ENCODE measurements around the gene ARHGEF39. TPM values are rescaled to one million over a fixed set of nuclear protein-coding genes. Genes with fewer than 3 reads are reported as not detected.
A peak's percentile ranks its signal among the peaks of the same experiment; 100 is the strongest.
"Not testable (repeated sequence)": the region's sequence is repeated elsewhere in the genome, so short reads cannot be mapped to it uniquely, and the experiment has no call there.

The ARHGEF39 gene
- polyA plus RNA-seq, 4 donors = 0.54 to 8.7 (median 3.3) TPM

- H3K36me3 ChIP-seq (ENCODE audit: control insufficient read depth in 3 of 3, insufficient read depth in 2 of 3, low read depth in 1 of 3, low read length in 3 of 3) = no peaks in the 10 kb centered on the region
- whole genome bisulfite sequencing, 3 donors = 80 to 89% (median 82%) methylated on average over 17 of the region's 17 CpGs
- H3K4me3 ChIP-seq (ENCODE audit: low read depth in 1 of 3, low read length in 3 of 3) = no peak overlapping the region
- FAIRE-seq (no peak), DNase-seq (peak in 1 of 2 donors; percentile 65)
- H3K27me3 ChIP-seq (ENCODE audit: control insufficient read depth in 3 of 3, insufficient read depth in 3 of 3, low read length in 3 of 3) = peaks cover 0 to 23% (median 0%) of the 10 kb centered on the region in 3 donors
- peaks cover 0 to 12% (median 0%) of the 10 kb centered on the region in 3 donors for H3K4me1 ChIP-seq (ENCODE audit: control insufficient read depth in 3 of 3, insufficient read depth in 2 of 3, low read depth in 1 of 3, low read length in 2 of 3)
- no peaks in the 10 kb centered on the region for H3K9me3 ChIP-seq (ENCODE audit: control insufficient read depth in 2 of 2, insufficient read depth in 1 of 2, low read depth in 1 of 2, low read length in 1 of 2)
- H3K27ac ChIP-seq (ENCODE audit: low read depth in 1 of 3, low read length in 2 of 3) = peak overlapping the region in 2 of 3 donors; percentile 6 to 74
Observed at GRCh38 chr9:35618854-35619799, 45.9 kb downstream of the ARHGEF39 start.

DNA sequence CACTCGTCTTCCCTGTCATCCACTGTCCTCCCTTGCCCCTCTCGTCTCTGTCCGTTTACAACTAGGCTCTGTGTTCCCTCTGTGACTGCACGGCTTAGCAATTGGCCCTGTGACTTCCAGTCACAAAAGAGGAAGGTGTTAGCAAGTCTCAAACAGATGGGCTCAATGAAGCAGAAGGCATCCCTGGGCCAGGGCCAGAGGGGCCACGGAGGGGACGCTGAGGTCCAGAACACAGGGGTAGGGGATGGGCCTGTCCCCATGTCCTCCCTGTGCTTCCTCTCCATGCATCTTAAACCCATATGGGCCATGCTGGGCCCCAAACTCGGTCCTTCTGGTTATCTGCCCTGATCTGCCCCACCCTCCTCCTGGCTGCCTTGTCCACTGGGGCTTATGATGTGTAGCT is 46.7 kb downstream of the ARHGEF39 start, which contains the start of gene CD72:
Gene CD72, minus strand, starts transcription at position 89 of the 403 bp plus-strand sequence. CDS start 110 bp downstream, outside the sequence.
- 70 to 81% (median 78%) methylated on average over 7 of the region's 7 CpGs for WGBS, 3 donors
- no peaks in the 10 kb centered on the region for H3K9me3 ChIP-seq (ENCODE audit: control insufficient read depth in 2 of 2, insufficient read depth in 1 of 2, low read depth in 1 of 2, low read length in 1 of 2)
- H3K4me1 ChIP-seq (ENCODE audit: control insufficient read depth in 3 of 3, insufficient read depth in 2 of 3, low read depth in 1 of 3, low read length in 2 of 3) = peaks cover 0 to 11% (median 0%) of the 10 kb centered on the region in 3 donors
- FAIRE-seq = no peak
- DNase-seq = no peak
- peak within 1 kb of the TSS in 2 of 3 donors; percentile 61 to 74 for H3K27ac ChIP-seq (ENCODE audit: low read depth in 1 of 3, low read length in 2 of 3)
- peak within 1 kb of the TSS; percentile 30 to 41 (median 36) for H3K4me3 ChIP-seq (ENCODE audit: low read depth in 1 of 3, low read length in 3 of 3)
- H3K36me3 ChIP-seq (ENCODE audit: control insufficient read depth in 3 of 3, insufficient read depth in 2 of 3, low read depth in 1 of 3, low read length in 3 of 3) = no peaks in the 10 kb centered on the region
- H3K27me3 ChIP-seq (ENCODE audit: control insufficient read depth in 3 of 3, insufficient read depth in 3 of 3, low read length in 3 of 3) = peaks cover 0 to 23% (median 0%) of the 10 kb centered on the region in 3 donors

DNA sequence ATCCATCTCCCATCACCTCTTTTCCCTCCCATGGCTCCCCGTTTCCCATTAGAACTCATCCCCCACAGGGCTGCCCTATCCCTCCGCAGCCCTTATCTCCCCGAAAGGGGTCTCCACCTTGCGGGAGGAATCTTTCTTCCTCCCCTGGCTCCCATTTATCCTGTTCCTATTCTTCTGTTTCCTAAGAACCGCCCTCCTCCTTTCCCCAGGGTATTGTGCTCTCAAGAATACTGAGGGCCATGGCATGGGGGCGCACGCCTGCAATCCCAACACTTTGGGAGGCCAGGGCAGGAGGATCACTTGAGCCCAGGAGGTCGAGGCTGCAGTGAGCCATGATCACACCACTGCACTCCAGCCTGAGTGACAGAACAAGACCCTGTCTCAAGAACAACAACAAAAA is 47.4 kb downstream of the ARHGEF39 start:
- no peak for FAIRE-seq
- H3K9me3 ChIP-seq (ENCODE audit: control insufficient read depth in 2 of 2, insufficient read depth in 1 of 2, low read depth in 1 of 2, low read length in 1 of 2) = no peaks in the 10 kb centered on the region
- no peak for DNase-seq
- H3K4me3 ChIP-seq (ENCODE audit: low read depth in 1 of 3, low read length in 3 of 3) = peak overlapping the region; percentile 30 to 41 (median 36)
- WGBS, 3 donors = 69 to 76% (median 71%) methylated on average over 8 of the region's 8 CpGs
- peak overlapping the region in 1 of 3 donors; percentile 74 for H3K27ac ChIP-seq (ENCODE audit: low read depth in 1 of 3, low read length in 2 of 3)
- peaks cover 0 to 11% (median 0%) of the 10 kb centered on the region in 3 donors for H3K4me1 ChIP-seq (ENCODE audit: control insufficient read depth in 3 of 3, insufficient read depth in 2 of 3, low read depth in 1 of 3, low read length in 2 of 3)
- peaks cover 0 to 23% (median 0%) of the 10 kb centered on the region in 3 donors for H3K27me3 ChIP-seq (ENCODE audit: control insufficient read depth in 3 of 3, insufficient read depth in 3 of 3, low read length in 3 of 3)
- H3K36me3 ChIP-seq (ENCODE audit: control insufficient read depth in 3 of 3, insufficient read depth in 2 of 3, low read depth in 1 of 3, low read length in 3 of 3) = no peaks in the 10 kb centered on the region

- Histone ChIP-seq H3K4me3 (ENCODE audit: low read depth in 1 of 3, low read length in 3 of 3) (peak overlapping the region; percentile 30 to 41 (median 36)), H3K27ac (ENCODE audit: low read depth in 1 of 3, low read length in 2 of 3) (peak overlapping the region in 2 of 3 donors; percentile 6 to 61)
- no peak for FAIRE-seq
Observed at GRCh38 chr9:35616681-35617459, 48.1 kb downstream of the ARHGEF39 start.

DNA sequence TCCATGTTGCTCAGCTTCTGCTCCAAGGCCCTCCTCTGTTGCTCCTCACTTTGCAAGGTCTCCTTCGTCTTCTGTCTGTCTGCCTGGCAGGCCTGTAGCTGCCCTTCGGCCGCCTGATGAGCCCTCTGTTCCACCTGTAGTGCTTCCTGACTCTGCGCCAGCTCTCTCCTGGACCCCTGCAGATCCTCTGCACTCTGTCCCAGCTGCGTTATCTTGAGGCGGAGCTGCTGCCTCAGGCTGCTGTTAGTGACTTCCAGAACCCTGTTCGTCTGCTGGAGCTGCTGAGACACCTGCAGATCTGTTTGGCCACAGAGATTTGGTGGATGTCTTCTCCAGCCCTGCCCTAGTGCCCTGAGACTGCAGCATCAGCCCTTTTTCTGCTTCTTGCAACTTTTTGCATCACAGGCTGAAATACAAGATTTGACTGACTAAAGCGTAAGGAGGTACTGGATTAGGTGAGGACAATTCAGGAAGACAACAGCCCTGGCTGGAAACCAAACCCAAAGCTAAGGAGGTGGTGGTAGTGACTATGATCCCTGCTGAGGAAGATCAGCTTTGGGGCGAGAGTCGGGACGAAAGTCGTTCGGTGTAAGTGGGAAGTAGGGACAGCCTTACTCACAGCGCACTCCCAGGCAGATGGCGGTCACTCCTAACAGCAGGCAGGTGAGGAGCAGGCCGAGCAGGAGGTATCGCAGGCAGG is 48.9 kb downstream of the ARHGEF39 start:
- DNase-seq (no peak), FAIRE-seq (no peak)
- Histone ChIP-seq H3K27ac (ENCODE audit: low read depth in 1 of 3, low read length in 2 of 3) (no peak overlapping the region), H3K4me1 (ENCODE audit: control insufficient read depth in 3 of 3, insufficient read depth in 2 of 3, low read depth in 1 of 3, low read length in 2 of 3) (peaks cover 0 to 11% (median 0%) of the 10 kb centered on the region in 3 donors), H3K27me3 (ENCODE audit: control insufficient read depth in 3 of 3, insufficient read depth in 3 of 3, low read length in 3 of 3) (peaks cover 0 to 23% (median 0%) of the 10 kb centered on the region in 3 donors), H3K9me3 (ENCODE audit: control insufficient read depth in 2 of 2, insufficient read depth in 1 of 2, low read depth in 1 of 2, low read length in 1 of 2) (no peaks in the 10 kb centered on the region), H3K36me3 (ENCODE audit: control insufficient read depth in 3 of 3, insufficient read depth in 2 of 3, low read depth in 1 of 3, low read length in 3 of 3) (no peaks in the 10 kb centered on the region), H3K4me3 (ENCODE audit: low read depth in 1 of 3, low read length in 3 of 3) (no peak overlapping the region)
- 80 to 87% (median 85%) methylated on average over 17 of the region's 17 CpGs for WGBS, 3 donors

More at GRCh38 chr9:35616681-35617459, 48.1 kb downstream of the ARHGEF39 start:
- peaks cover 0 to 23% (median 0%) of the 10 kb centered on the region in 3 donors for H3K27me3 ChIP-seq (ENCODE audit: control insufficient read depth in 3 of 3, insufficient read depth in 3 of 3, low read length in 3 of 3)
- no peaks in the 10 kb centered on the region for H3K9me3 ChIP-seq (ENCODE audit: control insufficient read depth in 2 of 2, insufficient read depth in 1 of 2, low read depth in 1 of 2, low read length in 1 of 2)
- H3K4me1 ChIP-seq (ENCODE audit: control insufficient read depth in 3 of 3, insufficient read depth in 2 of 3, low read depth in 1 of 3, low read length in 2 of 3) = peaks cover 0 to 11% (median 0%) of the 10 kb centered on the region in 3 donors
- no peaks in the 10 kb centered on the region for H3K36me3 ChIP-seq (ENCODE audit: control insufficient read depth in 3 of 3, insufficient read depth in 2 of 3, low read depth in 1 of 3, low read length in 3 of 3)
- WGBS, 3 donors = 7 to 15% (median 11%) methylated on average over 39 to 51 of the region's 51 CpGs
- peak; percentile 51 to 79 for DNase-seq

DNA sequence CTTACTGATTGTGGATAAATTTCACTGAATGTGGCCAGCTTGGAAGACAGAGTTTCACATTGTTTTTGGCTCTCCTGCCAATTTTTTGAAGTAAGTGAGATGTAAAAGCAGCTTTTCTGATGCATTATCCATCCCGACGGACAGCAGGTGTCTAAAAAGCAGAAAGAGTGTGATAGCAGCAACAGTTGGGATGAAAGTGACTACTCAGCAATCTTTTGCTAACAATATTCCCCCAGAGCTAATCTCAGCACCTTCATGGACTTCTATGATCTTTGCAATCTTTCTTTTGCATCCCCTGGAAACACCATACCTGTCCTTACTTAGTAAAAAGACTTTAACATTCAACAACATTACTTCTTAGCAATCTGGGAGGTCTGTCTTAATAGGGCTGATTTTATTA is 52.2 kb downstream of the ARHGEF39 start:
- WGBS, 3 donors = 91 to 98% (median 95%) methylated on average over 2 of the region's 2 CpGs
- Histone ChIP-seq H3K9me3 (ENCODE audit: control insufficient read depth in 2 of 2, insufficient read depth in 1 of 2, low read depth in 1 of 2, low read length in 1 of 2) (no peaks in the 10 kb centered on the region), H3K27me3 (ENCODE audit: control insufficient read depth in 3 of 3, insufficient read depth in 3 of 3, low read length in 3 of 3) (peaks cover 0 to 23% (median 0%) of the 10 kb centered on the region in 3 donors), H3K36me3 (ENCODE audit: control insufficient read depth in 3 of 3, insufficient read depth in 2 of 3, low read depth in 1 of 3, low read length in 3 of 3) (peaks cover 0 to 29% (median 11%) of the 10 kb centered on the region in 3 donors), H3K4me3 (ENCODE audit: low read depth in 1 of 3, low read length in 3 of 3) (no peak overlapping the region), H3K4me1 (ENCODE audit: control insufficient read depth in 3 of 3, insufficient read depth in 2 of 3, low read depth in 1 of 3, low read length in 2 of 3) (peaks cover 0 to 11% (median 0%) of the 10 kb centered on the region in 3 donors), H3K27ac (ENCODE audit: low read depth in 1 of 3, low read length in 2 of 3) (no peak overlapping the region)
- FAIRE-seq = no peak
- DNase-seq = no peak

GRCh38 chr9:35612066-35612465 is 52.9 kb downstream of the ARHGEF39 start:
- 89 to 93% (median 91%) methylated on average over 4 of the region's 4 CpGs for WGBS, 3 donors
- not testable (repeated sequence) for FAIRE-seq

More at GRCh38 chr9:35612066-35612465, 52.9 kb downstream of the ARHGEF39 start:
- H3K4me3 ChIP-seq (ENCODE audit: low read depth in 1 of 3, low read length in 3 of 3); DNase-seq; H3K4me1 ChIP-seq (ENCODE audit: control insufficient read depth in 3 of 3, insufficient read depth in 2 of 3, low read depth in 1 of 3, low read length in 2 of 3); H3K27ac ChIP-seq (ENCODE audit: low read depth in 1 of 3, low read length in 2 of 3); H3K9me3 ChIP-seq (ENCODE audit: control insufficient read depth in 2 of 2, insufficient read depth in 1 of 2, low read depth in 1 of 2, low read length in 1 of 2): not testable (repeated sequence)
- Histone ChIP-seq H3K27me3 (ENCODE audit: control insufficient read depth in 3 of 3, insufficient read depth in 3 of 3, low read length in 3 of 3) (peaks cover 0 to 16% (median 0%) of the 10 kb centered on the region in 3 donors), H3K36me3 (ENCODE audit: control insufficient read depth in 3 of 3, insufficient read depth in 2 of 3, low read depth in 1 of 3, low read length in 3 of 3) (peaks cover 0 to 37% (median 11%) of the 10 kb centered on the region in 3 donors)
